Activated CD4-positive, alpha-beta T cell treated with anti-CD3 and anti-CD28 coated beads for 48 hours (primary cell): Measurements from ENCODE around the gene IL4I1.

ENCODE experiments used
- DNase-seq: peaks from one replicate; pipeline ENCODE4 v3.0.0-alpha.2; 2020

Gene IL4I1

DNA sequence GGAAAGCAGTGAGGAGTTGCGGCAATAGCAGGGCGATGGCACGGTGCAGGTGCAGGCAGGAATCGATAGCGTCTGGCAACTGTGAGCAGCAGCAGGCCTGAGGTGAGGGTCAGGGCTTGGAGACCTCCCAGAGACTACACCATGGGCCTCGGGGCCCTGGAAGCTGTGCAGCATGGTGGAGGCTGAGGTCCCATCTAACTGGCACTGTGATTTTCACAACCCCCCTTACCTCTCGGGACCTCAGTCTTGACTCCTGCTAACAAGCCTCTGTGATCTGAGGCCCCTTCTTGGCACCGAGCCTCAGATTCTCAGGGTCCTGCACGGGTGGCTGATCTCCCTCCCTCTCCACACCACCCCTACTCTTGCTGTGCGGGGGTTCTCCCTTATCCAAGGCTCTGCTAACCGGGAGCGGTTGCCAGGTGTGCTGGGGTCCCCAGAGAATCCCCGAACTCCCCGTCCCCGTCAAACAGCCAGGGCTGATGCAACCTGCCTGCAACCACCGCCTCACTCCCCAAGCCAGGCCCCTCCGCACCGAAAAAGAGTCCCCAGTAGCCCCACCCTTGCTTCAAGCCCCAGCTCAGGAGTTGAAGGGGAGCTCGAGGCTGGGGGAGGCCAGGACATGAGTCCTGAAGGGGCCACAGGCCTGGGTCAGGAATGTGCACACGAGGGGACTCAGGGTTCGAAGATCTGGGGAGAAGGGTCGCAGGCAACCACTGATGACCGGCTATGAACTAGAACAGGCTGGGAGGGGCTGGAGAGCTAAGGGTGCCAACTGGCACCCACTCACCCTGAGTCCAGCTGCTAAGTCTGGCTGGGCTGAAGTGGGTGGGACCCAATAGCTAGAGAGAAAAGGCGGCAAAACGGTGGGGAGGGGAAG lies 27.6 kb upstream of the IL4I1 start:
- no peak for DNase-seq

- no peak for DNase-seq
Measured at GRCh38 chr19:49923055-49924003, 26.6 kb upstream of the IL4I1 start.

DNA sequence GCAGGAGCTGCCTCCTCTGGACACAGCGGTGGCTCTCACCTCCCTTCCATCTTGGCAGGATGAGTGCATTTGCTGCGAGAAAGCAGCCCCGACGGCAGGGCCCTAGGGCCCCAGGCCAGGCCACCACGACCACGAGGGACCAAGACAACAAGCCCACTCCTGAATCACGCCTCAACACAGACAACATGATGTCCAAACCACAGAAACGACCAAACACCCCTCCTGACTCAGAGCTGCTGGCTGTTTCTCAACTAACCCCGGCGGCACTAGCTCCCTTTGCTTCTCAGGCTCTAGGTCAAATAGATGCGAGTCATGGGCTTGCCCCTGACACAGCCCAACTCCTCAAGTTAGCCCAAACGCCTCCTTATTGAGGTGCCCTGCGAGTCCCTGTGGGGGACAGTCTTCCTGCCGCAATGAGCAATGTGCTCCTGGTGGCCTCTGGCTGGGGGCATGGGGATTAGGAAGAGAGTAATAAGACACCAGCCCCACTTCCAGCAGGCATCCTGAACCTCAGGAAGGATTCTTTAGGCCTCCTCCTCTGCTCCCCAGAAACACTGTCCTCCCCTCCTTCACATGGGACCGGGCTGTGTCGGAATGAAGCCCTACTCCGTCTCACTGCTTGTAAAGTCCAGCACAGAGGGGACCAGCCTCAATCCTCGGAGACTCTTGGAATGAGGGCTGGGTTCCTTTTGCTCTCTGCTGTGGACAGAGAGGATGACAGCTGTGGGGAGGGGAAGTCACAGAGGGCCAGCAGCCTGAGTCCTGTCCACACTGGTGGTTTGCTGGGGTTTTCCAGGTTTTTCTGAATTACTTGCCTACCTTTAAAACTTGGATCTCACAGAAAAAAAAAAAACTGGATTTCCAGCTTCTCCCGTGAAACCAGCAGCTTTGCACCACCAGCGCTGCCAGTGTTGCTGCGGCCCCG lies 25.4 kb upstream of the IL4I1 start:
- DNase-seq: peak; percentile 38

- DNase-seq: no peak
Measured at GRCh38 chr19:49920624-49921363, 24.1 kb upstream of the IL4I1 start.

GRCh38 chr19:49918089-49918488 lies 21.4 kb upstream of the IL4I1 start:
- no peak for DNase-seq

DNA sequence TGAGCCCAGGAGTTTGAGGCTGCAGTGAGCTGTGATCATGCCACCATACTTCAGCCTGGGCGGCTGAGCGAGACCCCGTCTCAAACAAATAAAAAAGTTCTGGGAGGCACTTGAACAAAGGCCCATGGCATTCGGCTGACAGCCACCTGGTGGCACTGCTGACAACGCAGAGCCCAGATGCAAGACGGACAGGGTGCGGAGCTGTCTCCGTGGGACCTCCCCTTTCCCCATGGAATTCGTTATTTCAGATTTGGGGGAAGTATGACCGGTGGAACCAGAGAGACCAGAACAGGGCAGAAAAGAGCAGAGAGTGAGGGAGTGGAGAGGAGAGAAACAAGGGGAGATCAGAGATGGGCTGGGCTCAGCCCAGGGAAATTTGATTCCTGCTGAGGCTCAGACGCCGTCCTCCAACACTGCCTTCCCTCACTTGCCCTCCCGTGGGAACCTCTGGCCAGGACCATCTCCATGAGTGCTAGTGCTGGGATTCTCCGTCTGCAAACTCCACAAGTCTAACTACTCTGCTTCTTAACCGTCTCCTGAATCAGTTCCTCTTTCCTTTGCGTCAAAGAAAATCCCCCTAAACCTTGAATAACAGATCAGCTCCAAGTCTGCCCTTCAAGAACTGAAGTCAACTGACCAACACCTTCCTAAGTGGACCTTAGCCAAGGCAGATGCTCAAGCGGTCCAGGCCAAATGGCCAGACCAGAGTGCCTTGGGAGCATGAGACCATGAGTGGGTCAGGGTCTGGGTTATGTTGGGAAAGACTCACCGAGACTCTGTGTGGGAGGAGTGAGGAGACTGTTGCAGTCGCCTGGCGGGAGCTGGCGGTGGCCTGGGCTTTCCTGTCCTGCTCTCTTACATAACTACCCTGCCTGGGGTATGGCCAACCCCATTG lies 20.4 kb upstream of the IL4I1 start:
- no peak for DNase-seq

DNA sequence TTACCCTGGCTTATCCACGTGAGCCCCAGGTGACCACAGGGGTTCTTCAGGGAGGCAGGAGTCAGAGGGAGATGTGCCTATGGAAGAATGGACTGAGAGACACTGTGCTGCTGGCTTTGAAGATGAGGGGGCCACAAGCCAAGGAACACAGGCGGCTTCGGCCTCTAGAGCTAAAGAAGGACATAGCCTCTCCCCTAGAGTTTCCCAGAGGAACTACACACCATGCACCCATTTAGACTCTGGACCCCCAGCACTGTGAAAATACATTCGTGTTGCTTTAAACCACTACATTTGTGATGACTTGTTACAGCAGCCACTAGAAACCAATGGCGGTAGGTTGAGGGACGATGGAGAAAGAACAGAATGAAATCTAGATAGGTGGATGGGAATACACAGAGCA lies 18.6 kb upstream of the IL4I1 start:
- no peak for DNase-seq

GRCh38 chr19:49913720-49914119 lies 17.0 kb upstream of the IL4I1 start:
- no peak for DNase-seq

DNA sequence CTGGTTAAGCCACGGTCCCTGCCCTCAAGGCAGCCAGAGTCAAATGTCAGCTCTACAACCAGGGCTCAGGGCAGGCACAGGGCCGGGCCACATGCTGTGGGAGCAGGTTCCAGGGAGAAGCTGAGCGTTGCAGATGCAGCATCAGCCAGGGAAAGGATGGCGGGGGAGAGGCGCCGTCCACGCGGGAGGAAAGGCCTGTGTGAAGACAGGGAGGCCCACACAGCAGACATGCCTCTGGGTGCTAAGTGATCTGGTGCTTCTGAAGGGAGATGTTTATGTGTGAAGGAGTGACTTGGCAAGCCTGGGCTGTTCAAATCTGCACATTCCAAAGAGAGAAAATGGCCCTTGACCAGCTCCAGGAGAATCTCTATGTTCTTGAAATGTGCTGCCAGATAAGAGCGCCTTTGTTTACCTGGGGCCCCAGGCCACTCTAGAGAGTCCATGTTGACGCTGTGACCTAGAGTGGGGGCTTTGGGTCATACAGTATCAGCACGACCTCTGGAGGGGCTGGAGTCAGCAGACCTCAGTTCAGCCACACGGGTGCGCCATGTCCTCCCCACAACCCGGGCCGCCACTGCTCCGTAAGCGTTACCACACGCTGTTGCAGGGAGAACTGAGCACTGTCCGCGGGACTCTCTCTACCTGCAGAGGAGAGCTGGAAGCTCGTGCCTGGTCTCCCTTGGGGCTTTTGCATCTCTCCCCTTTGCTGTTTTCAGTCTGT lies 16.4 kb upstream of the IL4I1 start:
- no peak for DNase-seq

- peak; percentile 51 for DNase-seq
Measured at GRCh38 chr19:49911381-49912145, 14.9 kb upstream of the IL4I1 start.

- DNase-seq: no peak
Measured at GRCh38 chr19:49910179-49910578, 13.5 kb upstream of the IL4I1 start.

GRCh38 chr19:49908480-49909420 lies 12.1 kb upstream of the IL4I1 start:
- DNase-seq: no peak

- DNase-seq: no peak
Measured at GRCh38 chr19:49907745-49908446, 11.2 kb upstream of the IL4I1 start.

DNA sequence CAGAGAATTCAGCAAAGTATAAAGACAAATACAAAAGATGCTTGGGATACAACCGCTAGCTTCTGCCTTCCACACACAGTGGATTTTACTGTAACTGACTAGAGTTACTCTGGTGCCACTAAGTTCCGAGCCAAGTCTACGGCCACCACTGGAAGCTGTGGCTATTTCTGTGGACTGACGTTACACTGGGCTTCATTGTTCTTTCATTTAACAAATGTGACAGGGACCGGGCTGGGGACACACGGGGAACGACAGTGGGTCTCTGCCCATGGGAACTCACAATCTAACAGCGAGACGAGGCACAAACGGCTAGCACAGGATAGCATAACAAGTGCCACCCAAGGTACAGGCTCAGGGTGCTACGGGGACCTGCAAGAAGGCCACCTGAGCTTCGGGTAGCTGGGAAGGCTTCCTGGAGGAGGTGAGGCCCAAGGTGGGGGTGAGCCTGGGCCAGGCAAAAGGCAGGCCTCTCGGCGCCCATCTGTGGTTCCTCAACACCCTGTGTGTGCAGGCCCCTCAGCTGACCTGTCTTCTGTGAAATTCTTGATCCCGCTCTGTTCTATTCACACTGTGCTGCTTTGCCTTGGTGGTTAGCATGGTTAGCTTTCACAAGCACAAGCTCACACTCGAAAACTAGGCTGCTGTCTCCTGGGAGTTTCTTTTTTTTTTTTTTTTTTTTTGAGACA lies 10.3 kb upstream of the IL4I1 start:
- DNase-seq: no peak

DNA sequence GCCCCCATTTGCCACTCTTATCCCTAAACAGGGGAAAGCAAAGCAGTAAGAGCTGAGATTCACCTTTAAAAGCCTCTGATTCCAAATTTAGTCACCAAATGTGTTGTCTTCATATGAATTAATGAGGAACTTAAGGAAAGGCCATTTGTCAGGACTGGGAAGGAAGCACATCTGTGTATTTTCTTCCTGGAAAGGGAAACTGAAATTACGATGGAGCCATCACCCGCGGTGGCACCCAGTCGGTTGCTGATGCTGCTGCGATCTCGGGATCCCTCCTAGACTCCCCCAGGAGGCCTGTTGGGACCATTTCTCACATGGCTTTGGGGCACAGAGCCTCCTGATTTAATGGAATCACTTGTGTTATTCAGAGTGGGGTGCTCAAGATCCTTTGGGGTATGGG lies 7.4 kb upstream of the IL4I1 start:
- DNase-seq: no peak

GRCh38 chr19:49895566-49896297 lies 955 bp downstream of the IL4I1 start:
- peak; percentile 62 for DNase-seq
